Measurements from ENCODE around the gene NBEA. TPM values are rescaled to one million over a fixed set of nuclear protein-coding genes. Genes with fewer than 3 reads are reported as not detected.

Gene NBEA
- polyA plus RNA-seq, 1 experiment = 1.3 TPM

DNA sequence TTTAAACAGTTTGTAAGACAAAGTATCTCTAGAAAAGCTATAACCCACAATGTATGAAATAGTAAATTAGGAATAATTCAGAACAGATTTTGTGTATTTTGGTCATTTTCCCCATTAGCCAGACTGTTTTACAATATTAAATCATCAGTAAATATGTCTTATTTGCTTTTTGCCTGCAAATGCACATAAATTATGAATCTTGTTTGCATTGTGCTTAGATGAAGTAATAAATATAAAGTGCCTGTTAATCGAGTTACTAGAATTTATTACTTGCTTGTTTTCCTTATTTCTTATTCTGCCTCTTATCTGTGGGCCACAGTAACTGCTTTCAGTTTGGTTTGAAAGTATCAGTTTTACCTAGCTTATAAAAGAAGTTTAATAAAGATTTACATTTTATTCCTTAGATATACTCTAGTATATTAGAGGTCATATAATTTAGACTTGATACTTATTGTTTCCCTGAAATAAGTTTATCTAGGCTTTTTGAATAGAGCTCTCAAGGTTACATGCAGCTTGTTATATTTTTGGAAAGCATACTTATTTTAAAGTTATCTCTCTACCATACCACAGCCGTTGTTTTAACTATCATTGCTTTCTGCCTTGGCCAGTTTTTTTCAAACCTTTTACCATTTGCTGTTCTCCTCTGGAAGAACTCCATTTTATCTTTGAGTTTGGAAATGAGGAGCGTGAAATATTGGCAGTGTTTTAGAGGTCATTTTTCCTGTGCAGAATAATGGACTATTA lies 238.0 kb downstream of the NBEA start:
- no peak for DNase-seq (ENCODE audit: low read depth, low spot score)
- H3K9me3 ChIP-seq (ENCODE audit: control insufficient read depth, insufficient read depth, low read length) = no peaks in the 10 kb centered on the region
- TF ChIP-seq, protein P1, sequence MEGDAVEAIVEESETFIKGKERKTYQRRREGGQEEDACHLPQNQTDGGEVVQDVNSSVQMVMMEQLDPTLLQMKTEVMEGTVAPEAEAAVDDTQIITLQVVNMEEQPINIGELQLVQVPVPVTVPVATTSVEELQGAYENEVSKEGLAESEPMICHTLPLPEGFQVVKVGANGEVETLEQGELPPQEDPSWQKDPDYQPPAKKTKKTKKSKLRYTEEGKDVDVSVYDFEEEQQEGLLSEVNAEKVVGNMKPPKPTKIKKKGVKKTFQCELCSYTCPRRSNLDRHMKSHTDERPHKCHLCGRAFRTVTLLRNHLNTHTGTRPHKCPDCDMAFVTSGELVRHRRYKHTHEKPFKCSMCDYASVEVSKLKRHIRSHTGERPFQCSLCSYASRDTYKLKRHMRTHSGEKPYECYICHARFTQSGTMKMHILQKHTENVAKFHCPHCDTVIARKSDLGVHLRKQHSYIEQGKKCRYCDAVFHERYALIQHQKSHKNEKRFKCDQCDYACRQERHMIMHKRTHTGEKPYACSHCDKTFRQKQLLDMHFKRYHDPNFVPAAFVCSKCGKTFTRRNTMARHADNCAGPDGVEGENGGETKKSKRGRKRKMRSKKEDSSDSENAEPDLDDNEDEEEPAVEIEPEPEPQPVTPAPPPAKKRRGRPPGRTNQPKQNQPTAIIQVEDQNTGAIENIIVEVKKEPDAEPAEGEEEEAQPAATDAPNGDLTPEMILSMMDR (IDR thresholded peaks at IDR 0.05; ENCODE audit: low read depth, low read length) = no peak
- no peaks in the 10 kb centered on the region for H3K27me3 ChIP-seq (ENCODE audit: control insufficient read depth, insufficient read depth, low read length)
- no peak overlapping the region for H3K27ac ChIP-seq (ENCODE audit: low read depth, low read length)
- no peak overlapping the region for H3K4me3 ChIP-seq (ENCODE audit: low read depth, low read length)
- POLR2A ChIA-PET = no interaction called here
- CTCF ChIA-PET = interaction anchor here (2.0 kb wide), 1 partner anchor 15 kb away, joined by 6 read pairs; no protein-coding TSS in a partner anchor

GRCh38 chr13:35190241-35190640 lies 248.2 kb downstream of the NBEA start:
- no peak overlapping the region for H3K4me3 ChIP-seq (ENCODE audit: low read depth, low read length)
- no peaks in the 10 kb centered on the region for H3K27me3 ChIP-seq (ENCODE audit: control insufficient read depth, insufficient read depth, low read length)
- CTCF ChIA-PET = no interaction called here
- no peaks in the 10 kb centered on the region for H3K9me3 ChIP-seq (ENCODE audit: control insufficient read depth, insufficient read depth, low read length)
- DNase-seq (ENCODE audit: low read depth, low spot score) = no peak
- H3K27ac ChIP-seq (ENCODE audit: low read depth, low read length) = no peak overlapping the region
- POLR2A ChIA-PET = no interaction called here
- TF ChIP-seq, protein P1 (IDR thresholded peaks at IDR 0.05; ENCODE audit: low read depth, low read length) = no peak

GRCh38 chr13:35191883-35192282 lies 249.8 kb downstream of the NBEA start:
- H3K27me3 ChIP-seq (ENCODE audit: control insufficient read depth, insufficient read depth, low read length) = no peaks in the 10 kb centered on the region
- POLR2A ChIA-PET = no interaction called here

DNA sequence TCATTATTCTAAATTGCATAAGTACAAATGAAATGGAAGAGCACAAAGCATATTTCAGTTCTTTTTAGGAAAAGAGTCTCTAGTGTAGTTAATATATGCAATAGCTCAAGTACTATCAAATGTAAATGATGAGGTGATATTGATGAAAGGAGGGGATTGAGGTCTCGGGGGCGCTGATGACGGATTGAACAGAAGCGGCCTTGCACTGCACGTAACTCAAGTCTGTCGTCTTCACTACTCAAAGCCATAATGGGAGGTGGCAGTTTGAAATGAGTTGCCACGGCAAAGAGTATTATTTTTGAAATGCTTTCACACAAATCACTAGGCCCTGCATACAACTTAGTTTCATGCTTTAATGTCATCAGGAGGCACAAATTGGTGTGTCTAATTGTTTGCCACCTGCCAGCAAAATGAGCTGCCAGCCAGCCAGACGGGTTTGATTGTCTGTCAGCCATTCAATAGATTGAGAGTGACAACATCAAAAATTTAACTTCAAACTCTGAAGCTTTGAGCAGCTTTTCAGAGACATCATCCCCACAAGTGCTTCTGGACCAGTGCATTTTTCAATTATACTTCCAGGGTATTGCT lies 256.6 kb downstream of the NBEA start:
- Histone ChIP-seq H3K27ac (ENCODE audit: low read depth, low read length) (no peak overlapping the region), H3K27me3 (ENCODE audit: control insufficient read depth, insufficient read depth, low read length) (no peaks in the 10 kb centered on the region), H3K4me3 (ENCODE audit: low read depth, low read length) (no peak overlapping the region), H3K9me3 (ENCODE audit: control insufficient read depth, insufficient read depth, low read length) (no peaks in the 10 kb centered on the region)
- TF ChIP-seq, protein P1 (IDR thresholded peaks at IDR 0.05; ENCODE audit: low read depth, low read length) = no peak
- ChIA-PET POLR2A (no interaction called here), CTCF (no interaction called here)
- no peak for DNase-seq (ENCODE audit: low read depth, low spot score)

More at GRCh38 chr13:35191883-35192282, 249.8 kb downstream of the NBEA start:
- TF ChIP-seq, protein P1 (IDR thresholded peaks at IDR 0.05; ENCODE audit: low read depth, low read length) = no peak
- no peaks in the 10 kb centered on the region for H3K9me3 ChIP-seq (ENCODE audit: control insufficient read depth, insufficient read depth, low read length)
- H3K27ac ChIP-seq (ENCODE audit: low read depth, low read length) = no peak overlapping the region
- H3K4me3 ChIP-seq (ENCODE audit: low read depth, low read length) = no peak overlapping the region
- no peak for DNase-seq (ENCODE audit: low read depth, low spot score)
- CTCF ChIA-PET = no interaction called here

DNA sequence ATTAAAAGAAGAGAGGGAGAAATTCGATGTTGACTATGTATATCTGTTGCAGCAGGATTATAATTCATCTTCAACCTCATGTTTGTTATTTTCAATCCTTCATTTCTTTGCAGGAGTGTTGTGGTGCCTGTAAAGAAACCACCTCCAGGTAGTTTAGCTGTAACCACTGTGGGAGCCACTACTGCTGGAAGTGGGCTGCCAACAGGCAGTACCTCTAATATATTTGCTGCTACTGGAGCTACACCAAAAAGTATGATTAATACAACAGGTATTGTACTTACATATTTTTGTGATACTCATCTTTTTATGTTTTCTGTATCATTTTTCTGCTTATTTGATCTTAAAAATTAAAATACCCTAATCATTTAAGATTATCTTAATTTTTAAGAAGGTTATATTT lies 266.5 kb downstream of the NBEA start:
- TF ChIP-seq, protein P1 (IDR thresholded peaks at IDR 0.05; ENCODE audit: low read depth, low read length) = no peak
- no peak overlapping the region for H3K27ac ChIP-seq (ENCODE audit: low read depth, low read length)
- POLR2A ChIA-PET = no interaction called here
- H3K9me3 ChIP-seq (ENCODE audit: control insufficient read depth, insufficient read depth, low read length) = no peaks in the 10 kb centered on the region
- H3K4me3 ChIP-seq (ENCODE audit: low read depth, low read length) = no peak overlapping the region
- DNase-seq (ENCODE audit: low read depth, low spot score) = no peak
- H3K27me3 ChIP-seq (ENCODE audit: control insufficient read depth, insufficient read depth, low read length) = no peaks in the 10 kb centered on the region
- CTCF ChIA-PET = no interaction called here

Measured in AG04450 (cell line).